Natural killer cell treated with Interleukin-12 subunit alpha and Interleukin-12 subunit beta and Interleukin-15 and Interleukin-18, amount 100 ng/mL, for 72 hours (primary cell): ENCODE results near the gene VEZT. TPM values are rescaled to one million over a fixed set of nuclear protein-coding genes. Genes with fewer than 3 reads are reported as not detected.

Source experiments
- ATAC-seq, 2 donors: fragments of 150-1000 bp; cut with Tn5 transposase in 1 of 2; sonication (Bioruptor Pico), chemical (Tn5 transposase) in 1 of 2; 2 replicates each; pipeline ENCODE4 v1.10.0; 2021
- DNase-seq: peaks from one replicate; pipeline ENCODE4 v3.0.0; 2022; ENCODE audit warnings: low spot score
- H3K27ac Mint-ChIP-seq, 2 donors: 1 replicate in 1 of 2; 2 replicates in 1 of 2; pipeline ENCODE4 v1.8.0; 2022; ENCODE audit warnings: mixed read lengths in 2 of 2, mild to moderate bottlenecking in 1 of 2, moderate library complexity in 1 of 2
- H3K27me3 Mint-ChIP-seq, 2 donors: 1 replicate in 1 of 2; 2 replicates in 1 of 2; pipeline ENCODE4 v1.8.0; 2022; ENCODE audit warnings: mixed read lengths in 2 of 2
- H3K36me3 Mint-ChIP-seq: one replicate; pipeline ENCODE4 v1.8.0; 2022; ENCODE audit warnings: mixed read lengths
- H3K4me1 Mint-ChIP-seq, 2 donors: 1 replicate in 1 of 2; 2 replicates in 1 of 2; pipeline ENCODE4 v1.8.0; 2022; ENCODE audit warnings: low read depth in 2 of 2, mixed read lengths in 2 of 2, mild to moderate bottlenecking in 1 of 2
- H3K4me3 Mint-ChIP-seq: one replicate; pipeline ENCODE4 v1.8.0; 2022; ENCODE audit warnings: mixed read lengths
- H3K9me3 Mint-ChIP-seq: 2 replicates; pipeline ENCODE4 v1.8.0; 2022; ENCODE audit warnings: mixed read lengths
- total RNA-seq, 2 donors: library from RNA; stranded (reverse); gene quantifications; one replicate each; pipeline ENCODE4 v1.2.3, GENCODE V29; 2022

The VEZT gene
- total RNA-seq, 2 donors from 2014 or later = 33.4 to 54.3 TPM

DNA sequence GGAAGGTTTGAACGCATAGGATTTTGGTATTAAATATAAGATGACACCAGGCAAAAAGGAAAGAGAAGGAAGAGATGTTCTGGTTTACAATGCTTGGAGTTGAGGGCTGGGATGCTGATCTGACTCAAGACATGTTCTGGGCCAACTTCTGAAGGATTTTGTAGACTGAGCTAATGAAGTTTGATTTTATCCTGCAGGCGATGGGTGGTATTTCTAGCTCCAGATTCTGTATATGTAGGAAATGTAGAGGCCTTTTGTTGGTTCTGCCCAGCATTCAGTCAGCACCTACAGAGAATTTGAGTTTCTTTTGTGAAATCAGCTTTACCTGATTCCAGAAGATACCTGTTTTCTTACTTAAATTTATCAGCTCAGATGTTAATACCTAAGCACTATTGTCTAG is 48.2 kb downstream of the VEZT start:
- Mint-ChIP-seq H3K4me3 (no peak overlapping the region), H3K9me3 (no peaks in the 10 kb centered on the region), H3K27me3 (no peaks in the 10 kb centered on the region), H3K27ac (no peak overlapping the region), H3K36me3 (peaks cover 4% of the 10 kb centered on the region), H3K4me1 (no peaks in the 10 kb centered on the region)
- ATAC-seq (no peak), DNase-seq (no peak)

DNA sequence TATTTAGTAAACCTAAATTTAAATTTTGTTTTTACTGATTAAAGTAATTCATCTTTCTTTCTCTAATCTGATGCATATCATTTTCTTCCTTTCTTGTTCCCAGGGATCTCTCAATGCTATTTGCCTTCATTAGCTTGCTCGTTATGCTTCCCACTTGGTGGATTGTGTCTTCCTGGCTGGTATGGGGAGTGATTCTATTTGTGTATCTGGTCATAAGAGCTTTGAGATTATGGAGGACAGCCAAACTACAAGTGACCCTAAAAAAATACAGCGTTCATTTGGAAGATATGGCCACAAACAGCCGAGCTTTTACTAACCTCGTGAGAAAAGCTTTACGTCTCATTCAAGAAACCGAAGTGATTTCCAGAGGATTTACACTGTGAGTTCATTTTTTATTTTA is 48.6 kb downstream of the VEZT start:
- H3K36me3 Mint-ChIP-seq = peaks cover 4% of the 10 kb centered on the region
- H3K27me3 Mint-ChIP-seq = no peaks in the 10 kb centered on the region
- H3K4me1 Mint-ChIP-seq = no peaks in the 10 kb centered on the region

DNA sequence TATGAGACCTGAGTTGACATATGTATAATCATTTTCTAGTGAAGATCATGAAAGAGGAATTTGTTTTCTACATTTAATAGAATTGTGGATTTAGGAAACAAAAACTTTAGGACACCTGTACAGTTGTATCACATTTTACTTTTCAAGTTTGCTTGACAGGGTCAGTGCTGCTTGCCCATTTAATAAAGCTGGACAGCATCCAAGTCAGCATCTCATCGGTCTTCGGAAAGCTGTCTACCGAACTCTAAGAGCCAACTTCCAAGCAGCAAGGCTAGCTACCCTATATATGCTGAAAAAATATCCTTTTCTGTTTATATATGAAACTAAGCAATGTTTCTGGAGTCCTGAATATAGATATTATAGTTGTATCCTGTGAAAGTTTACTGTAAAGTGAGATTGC is 52.3 kb downstream of the VEZT start:
- H3K9me3 Mint-ChIP-seq = no peaks in the 10 kb centered on the region
- H3K27ac Mint-ChIP-seq = no peak overlapping the region
- H3K36me3 Mint-ChIP-seq = peaks cover 4% of the 10 kb centered on the region

More for the DNA sequence above, 48.6 kb downstream of the VEZT start:
- Mint-ChIP-seq H3K9me3 (no peaks in the 10 kb centered on the region), H3K27ac (no peak overlapping the region), H3K4me3 (no peak overlapping the region)
- ATAC-seq (no peak), DNase-seq (no peak)

GRCh38 chr12:95271465-95271864 is 53.9 kb downstream of the VEZT start:
- Mint-ChIP-seq H3K4me1 (no peaks in the 10 kb centered on the region), H3K9me3 (no peaks in the 10 kb centered on the region), H3K4me3 (no peak overlapping the region), H3K36me3 (peaks cover 1% of the 10 kb centered on the region), H3K27me3 (no peaks in the 10 kb centered on the region), H3K27ac (no peak overlapping the region)
- ATAC-seq (no peak), DNase-seq (no peak)

More for the DNA sequence above, 52.3 kb downstream of the VEZT start:
- DNase-seq (no peak), ATAC-seq (no peak)
- Mint-ChIP-seq H3K27me3 (no peaks in the 10 kb centered on the region), H3K4me3 (no peak overlapping the region), H3K4me1 (no peaks in the 10 kb centered on the region)

- no peak overlapping the region for H3K27ac Mint-ChIP-seq
- no peak overlapping the region for H3K4me3 Mint-ChIP-seq
- DNase-seq = no peak
- H3K9me3 Mint-ChIP-seq = no peaks in the 10 kb centered on the region
- no peaks in the 10 kb centered on the region for H3K27me3 Mint-ChIP-seq
- no peaks in the 10 kb centered on the region for H3K4me1 Mint-ChIP-seq
- peaks cover 17% of the 10 kb centered on the region for H3K36me3 Mint-ChIP-seq
- no peak for ATAC-seq
These were observed 59.5 kb downstream of the VEZT start for GRCh38 chr12:95277139-95277538.

GRCh38 chr12:95279856-95280255 is 62.2 kb downstream of the VEZT start:
- H3K27ac Mint-ChIP-seq = peak overlapping the region in 1 of 2 donors; percentile 13

DNA sequence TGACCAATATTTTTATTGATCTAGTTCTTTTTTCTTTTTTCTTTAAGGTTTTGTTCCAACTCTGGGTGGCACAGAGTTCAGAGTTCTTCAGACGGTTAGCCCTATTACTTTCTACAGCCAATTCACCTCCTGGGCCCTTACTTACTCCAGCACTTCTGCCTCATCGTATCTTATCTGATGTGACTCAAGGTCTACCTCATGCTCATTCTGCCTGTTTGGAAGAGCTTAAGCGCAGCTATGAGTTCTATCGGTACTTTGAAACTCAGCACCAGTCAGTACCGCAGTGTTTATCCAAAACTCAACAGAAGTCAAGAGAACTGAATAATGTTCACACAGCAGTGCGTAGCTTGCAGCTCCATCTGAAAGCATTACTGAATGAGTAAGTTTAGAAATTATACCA is 64.7 kb downstream of the VEZT start:
- Mint-ChIP-seq H3K27ac (no peak overlapping the region), H3K9me3 (no peaks in the 10 kb centered on the region)
- DNase-seq = no peak

More at GRCh38 chr12:95279856-95280255, 62.2 kb downstream of the VEZT start:
- H3K4me3 Mint-ChIP-seq = no peak overlapping the region
- DNase-seq (no peak), ATAC-seq (no peak)
- no peaks in the 10 kb centered on the region for H3K9me3 Mint-ChIP-seq
- H3K36me3 Mint-ChIP-seq = peaks cover 35% of the 10 kb centered on the region
- H3K4me1 Mint-ChIP-seq = no peaks in the 10 kb centered on the region
- H3K27me3 Mint-ChIP-seq = no peaks in the 10 kb centered on the region

DNA sequence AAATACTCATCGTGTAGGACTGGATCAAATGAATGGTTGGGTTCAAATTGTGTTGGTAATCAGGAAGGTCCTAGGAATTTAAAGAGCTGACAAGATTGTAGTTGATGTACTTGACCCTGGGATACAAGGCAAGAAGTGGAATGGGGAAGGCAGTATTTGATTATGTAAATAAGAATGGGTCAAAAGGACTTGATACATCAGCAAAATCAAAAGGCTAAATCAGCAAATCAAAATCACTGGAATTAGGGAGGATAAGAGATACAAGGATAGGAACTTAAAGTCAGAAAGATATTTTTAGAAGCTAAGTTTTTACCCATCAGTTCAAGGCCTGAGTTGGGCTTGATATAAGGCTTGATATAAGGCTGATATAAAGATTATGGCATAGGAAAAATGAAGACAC is 65.8 kb downstream of the VEZT start:
- no peaks in the 10 kb centered on the region for H3K9me3 Mint-ChIP-seq
- ATAC-seq = no peak
- H3K4me3 Mint-ChIP-seq = no peak overlapping the region
- DNase-seq = no peak
- no peaks in the 10 kb centered on the region for H3K4me1 Mint-ChIP-seq
- no peak overlapping the region for H3K27ac Mint-ChIP-seq
- peaks cover 28% of the 10 kb centered on the region for H3K36me3 Mint-ChIP-seq
- H3K27me3 Mint-ChIP-seq = no peaks in the 10 kb centered on the region

More for the DNA sequence above, 64.7 kb downstream of the VEZT start:
- no peak for ATAC-seq
- Mint-ChIP-seq H3K4me3 (no peak overlapping the region), H3K4me1 (no peaks in the 10 kb centered on the region), H3K36me3 (peaks cover 28% of the 10 kb centered on the region), H3K27me3 (no peaks in the 10 kb centered on the region)

- Mint-ChIP-seq H3K27ac (no peak overlapping the region), H3K27me3 (no peaks in the 10 kb centered on the region), H3K4me1 (no peaks in the 10 kb centered on the region), H3K9me3 (no peaks in the 10 kb centered on the region), H3K4me3 (no peak overlapping the region), H3K36me3 (peaks cover 19% of the 10 kb centered on the region)
- DNase-seq = no peak
- ATAC-seq = no peak
These were observed 69.1 kb downstream of the VEZT start for GRCh38 chr12:95286713-95287112.

- no peak for ATAC-seq
- Mint-ChIP-seq H3K4me1 (no peaks in the 10 kb centered on the region), H3K36me3 (peaks cover 5% of the 10 kb centered on the region), H3K4me3 (no peak overlapping the region), H3K27me3 (no peaks in the 10 kb centered on the region), H3K9me3 (no peaks in the 10 kb centered on the region), H3K27ac (no peak overlapping the region)
- no peak for DNase-seq
These were observed 73.9 kb downstream of the VEZT start for GRCh38 chr12:95291501-95291900.

DNA sequence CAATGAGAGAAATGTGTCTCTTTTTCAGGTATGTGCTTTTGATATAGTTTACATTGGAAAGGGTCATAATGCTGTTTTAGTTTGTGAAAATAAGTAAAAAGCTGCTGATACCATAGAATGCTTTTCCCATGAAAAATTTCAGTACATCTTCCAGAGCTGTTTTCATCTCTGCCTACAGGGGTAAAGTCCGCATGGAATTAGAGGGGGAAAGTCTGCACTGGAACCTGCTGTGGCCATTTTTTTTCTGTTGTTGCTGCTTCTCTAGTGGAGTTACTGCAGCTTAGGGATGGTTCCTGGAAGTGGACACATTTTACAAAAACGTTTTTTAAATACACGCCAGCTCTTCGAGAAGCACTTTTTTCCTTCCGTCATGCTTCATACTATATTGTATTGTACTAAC is 81.3 kb downstream of the VEZT start:
- Mint-ChIP-seq H3K4me1 (peaks cover 0 to 5% of the 10 kb centered on the region in 2 donors), H3K9me3 (no peaks in the 10 kb centered on the region), H3K36me3 (peaks cover 23% of the 10 kb centered on the region)

DNA sequence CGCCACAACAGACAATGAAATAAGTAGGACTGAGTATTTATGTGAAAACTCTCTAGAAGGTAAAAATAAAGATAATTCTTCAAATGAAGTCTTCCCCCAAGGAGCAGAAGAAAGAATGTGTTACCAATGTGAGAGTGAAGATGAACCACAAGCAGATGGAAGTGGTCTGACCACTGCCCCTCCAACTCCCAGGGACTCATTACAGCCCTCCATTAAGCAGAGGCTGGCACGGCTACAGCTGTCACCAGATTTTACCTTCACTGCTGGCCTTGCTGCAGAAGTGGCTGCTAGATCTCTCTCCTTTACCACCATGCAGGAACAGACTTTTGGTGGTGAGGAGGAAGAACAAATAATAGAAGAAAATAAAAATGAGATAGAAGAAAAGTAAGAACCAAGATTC is 82.7 kb downstream of the VEZT start:
- peaks cover 0 to 5% of the 10 kb centered on the region in 2 donors for H3K4me1 Mint-ChIP-seq
- peaks cover 23% of the 10 kb centered on the region for H3K36me3 Mint-ChIP-seq
- H3K4me3 Mint-ChIP-seq = no peak overlapping the region
- DNase-seq = no peak
- H3K9me3 Mint-ChIP-seq = no peaks in the 10 kb centered on the region
- H3K27ac Mint-ChIP-seq = no peak overlapping the region
- H3K27me3 Mint-ChIP-seq = no peaks in the 10 kb centered on the region
- ATAC-seq = no peak

More for the DNA sequence above, 81.3 kb downstream of the VEZT start:
- ATAC-seq (no peak), DNase-seq (no peak)
- H3K27me3 Mint-ChIP-seq = no peaks in the 10 kb centered on the region
- H3K4me3 Mint-ChIP-seq = no peak overlapping the region
- no peak overlapping the region for H3K27ac Mint-ChIP-seq

- peaks cover 0 to 5% of the 10 kb centered on the region in 2 donors for H3K4me1 Mint-ChIP-seq
- no peaks in the 10 kb centered on the region for H3K27me3 Mint-ChIP-seq
- ATAC-seq (no peak), DNase-seq (no peak)
- no peaks in the 10 kb centered on the region for H3K9me3 Mint-ChIP-seq
- no peak overlapping the region for H3K4me3 Mint-ChIP-seq
- H3K27ac Mint-ChIP-seq = no peak overlapping the region
- H3K36me3 Mint-ChIP-seq = peaks cover 4% of the 10 kb centered on the region
These were observed 85.9 kb downstream of the VEZT start for GRCh38 chr12:95303476-95303875.

DNA sequence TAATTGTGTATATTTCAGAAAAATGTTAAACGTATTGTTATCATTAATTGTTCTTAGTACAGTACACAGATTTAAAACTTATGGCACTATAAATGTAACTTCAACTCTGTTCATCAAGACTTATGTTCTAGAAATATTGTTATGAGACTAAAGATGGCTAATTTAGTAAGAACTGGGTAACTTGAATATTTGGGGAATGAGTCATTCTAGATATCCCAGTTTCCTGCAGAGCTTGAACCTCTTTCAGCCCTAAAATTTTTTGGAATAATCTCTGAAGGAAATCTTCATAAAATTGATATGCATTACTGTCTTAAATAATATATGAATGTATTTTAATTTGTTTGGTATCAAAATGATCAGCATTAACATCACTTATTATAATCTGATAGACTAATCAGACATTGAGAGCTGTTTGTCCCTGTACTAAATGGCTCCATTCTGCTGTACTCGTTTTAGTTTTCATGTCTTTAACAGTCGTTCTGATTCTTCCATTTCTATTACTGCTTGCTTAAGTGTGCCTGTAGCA is 87.1 kb downstream of the VEZT start:
- ATAC-seq = no peak
- Mint-ChIP-seq H3K27me3 (no peaks in the 10 kb centered on the region), H3K9me3 (no peaks in the 10 kb centered on the region), H3K4me1 (peaks cover 0 to 5% of the 10 kb centered on the region in 2 donors), H3K27ac (no peak overlapping the region), H3K4me3 (no peak overlapping the region), H3K36me3 (peaks cover 4% of the 10 kb centered on the region)
- DNase-seq = no peak

GRCh38 chr12:95312656-95313055 is 95.0 kb downstream of the VEZT start:
- ATAC-seq (no peak), DNase-seq (no peak)
- Mint-ChIP-seq H3K4me3 (no peak overlapping the region), H3K27ac (no peak overlapping the region), H3K36me3 (no peaks in the 10 kb centered on the region), H3K4me1 (no peaks in the 10 kb centered on the region), H3K27me3 (peaks cover 4 to 7% of the 10 kb centered on the region in 2 donors), H3K9me3 (no peaks in the 10 kb centered on the region)
